ENCODE data around the gene RANBP10.

GRCh38 chr16:67828651-67829050 lies 22.3 kb upstream of the RANBP10 start:
- no peak for TF ChIP-seq POLR2AphosphoS5 (IDR thresholded peaks at IDR 0.05; ENCODE audit: borderline replicate concordance, low read depth, low read length)
- no peak for TF ChIP-seq FOXP2 (optimal IDR thresholded peaks at IDR 0.05; ENCODE audit: control extremely low read depth, extremely low read length, insufficient read depth)
- no peak for TF ChIP-seq EZH2 (IDR thresholded peaks at IDR 0.05)

All from SK-N-MC (cell line).